ENCODE measurements around the gene RNF157. TPM values are rescaled to one million over a fixed set of nuclear protein-coding genes. Genes with fewer than 3 reads are reported as not detected.

RNF157 gene
- total and polyA plus RNA-seq, 9 of the 15 experiments (the other 6 are each of a cell fraction or from before 2014, with no cell fraction given), result 8.1 to 31.7 (median 20.8) TPM

DNA sequence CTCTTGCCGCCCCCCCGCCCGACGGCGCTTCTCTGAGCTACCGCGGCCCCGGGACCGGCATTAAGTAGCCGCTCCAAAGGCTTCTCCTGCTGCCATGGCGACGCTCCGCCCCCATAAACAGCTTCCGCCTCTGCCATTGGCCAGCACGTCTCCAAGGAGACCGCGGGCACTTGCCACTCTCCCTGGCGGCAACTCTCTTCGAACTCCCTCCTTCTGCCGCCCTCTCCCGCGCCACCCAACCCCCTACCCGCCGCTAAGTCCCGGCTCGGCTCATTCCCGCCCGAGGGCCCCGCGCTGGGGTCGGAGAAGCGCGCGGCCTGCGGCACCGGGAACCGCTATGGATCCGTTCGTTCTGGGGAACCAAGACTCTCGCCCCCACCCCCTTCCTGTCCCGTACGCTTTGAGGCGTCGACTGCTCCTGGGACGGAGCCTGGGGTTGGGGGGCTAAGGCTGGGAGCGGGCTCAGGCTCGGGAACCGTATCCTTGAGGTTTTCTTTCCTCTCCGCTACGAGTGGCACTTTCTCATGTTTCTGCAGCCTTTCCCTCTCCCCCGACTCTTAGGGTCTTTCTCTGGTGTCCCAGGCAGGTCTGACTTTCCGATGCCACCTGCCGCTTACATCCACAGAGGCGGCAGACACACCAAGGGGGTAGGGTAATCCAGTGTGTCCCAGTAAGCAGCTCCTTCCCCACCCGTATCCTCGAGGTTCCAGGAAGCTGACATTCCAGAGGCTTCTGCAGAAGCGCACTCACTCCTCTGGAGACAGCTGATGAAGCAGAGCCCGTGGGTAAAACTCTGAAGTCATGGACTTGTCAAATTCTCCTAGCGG is 98.9 kb downstream of the RNF157 start, which contains the start of gene FOXJ1 (continued):
- TF ChIP-seq KDM2B (CRISPR knock-in tag; IDR thresholded peaks at IDR 0.05) (no peak), NEUROD1 (IDR thresholded peaks at IDR 0.05; ENCODE audit: borderline replicate concordance, low read depth, low read length, partially characterized antibody) (peak; percentile 99), FOXJ3 (CRISPR knock-in tag; IDR thresholded peaks at IDR 0.05) (peak; percentile 93), ZNF165 (CRISPR knock-in tag; IDR thresholded peaks at IDR 0.05; ENCODE audit: borderline replicate concordance) (no peak), JUN (IDR thresholded peaks at IDR 0.05; ENCODE audit: borderline replicate concordance, low read depth, low read length) (no peak), JUN (CRISPR knock-in tag; IDR thresholded peaks at IDR 0.05; ENCODE audit: borderline replicate concordance) (no peak), CBFB (CRISPR knock-in tag; IDR thresholded peaks at IDR 0.05) (no peak), FOXP1 (CRISPR knock-in tag; IDR thresholded peaks at IDR 0.05) (peak; percentile 64), ZNF586 (CRISPR knock-in tag; conservative IDR thresholded peaks at IDR 0.05) (no peak), TGIF2 (CRISPR knock-in tag; IDR thresholded peaks at IDR 0.05) (no peak), FOXA3 (CRISPR knock-in tag; conservative IDR thresholded peaks at IDR 0.05 in 1 of 2, IDR thresholded peaks at IDR 0.05 in 1 of 2) (no peak), TCF7L2 (IDR thresholded peaks at IDR 0.05; ENCODE audit: low read depth, low read length) (no peak), ZNF384 (IDR thresholded peaks at IDR 0.05; ENCODE audit: low read depth, low read length) (no peak), CCNT2 (IDR thresholded peaks at IDR 0.05; ENCODE audit: borderline replicate concordance, extremely low read depth, insufficient read length, low read depth, low read length) (no peak), ETS2 (tag; IDR thresholded peaks at IDR 0.05; ENCODE audit: borderline replicate concordance, poor library complexity, severe bottlenecking) (no peak), HDAC8 (tag; IDR thresholded peaks at IDR 0.05) (no peak), ZNF354B (CRISPR knock-in tag; IDR thresholded peaks at IDR 0.05) (no peak)
- TF ChIP-seq, protein P1, sequence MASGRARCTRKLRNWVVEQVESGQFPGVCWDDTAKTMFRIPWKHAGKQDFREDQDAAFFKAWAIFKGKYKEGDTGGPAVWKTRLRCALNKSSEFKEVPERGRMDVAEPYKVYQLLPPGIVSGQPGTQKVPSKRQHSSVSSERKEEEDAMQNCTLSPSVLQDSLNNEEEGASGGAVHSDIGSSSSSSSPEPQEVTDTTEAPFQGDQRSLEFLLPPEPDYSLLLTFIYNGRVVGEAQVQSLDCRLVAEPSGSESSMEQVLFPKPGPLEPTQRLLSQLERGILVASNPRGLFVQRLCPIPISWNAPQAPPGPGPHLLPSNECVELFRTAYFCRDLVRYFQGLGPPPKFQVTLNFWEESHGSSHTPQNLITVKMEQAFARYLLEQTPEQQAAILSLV (tag; IDR thresholded peaks at IDR 0.05), result no peak
- TF ChIP-seq, protein P2, sequence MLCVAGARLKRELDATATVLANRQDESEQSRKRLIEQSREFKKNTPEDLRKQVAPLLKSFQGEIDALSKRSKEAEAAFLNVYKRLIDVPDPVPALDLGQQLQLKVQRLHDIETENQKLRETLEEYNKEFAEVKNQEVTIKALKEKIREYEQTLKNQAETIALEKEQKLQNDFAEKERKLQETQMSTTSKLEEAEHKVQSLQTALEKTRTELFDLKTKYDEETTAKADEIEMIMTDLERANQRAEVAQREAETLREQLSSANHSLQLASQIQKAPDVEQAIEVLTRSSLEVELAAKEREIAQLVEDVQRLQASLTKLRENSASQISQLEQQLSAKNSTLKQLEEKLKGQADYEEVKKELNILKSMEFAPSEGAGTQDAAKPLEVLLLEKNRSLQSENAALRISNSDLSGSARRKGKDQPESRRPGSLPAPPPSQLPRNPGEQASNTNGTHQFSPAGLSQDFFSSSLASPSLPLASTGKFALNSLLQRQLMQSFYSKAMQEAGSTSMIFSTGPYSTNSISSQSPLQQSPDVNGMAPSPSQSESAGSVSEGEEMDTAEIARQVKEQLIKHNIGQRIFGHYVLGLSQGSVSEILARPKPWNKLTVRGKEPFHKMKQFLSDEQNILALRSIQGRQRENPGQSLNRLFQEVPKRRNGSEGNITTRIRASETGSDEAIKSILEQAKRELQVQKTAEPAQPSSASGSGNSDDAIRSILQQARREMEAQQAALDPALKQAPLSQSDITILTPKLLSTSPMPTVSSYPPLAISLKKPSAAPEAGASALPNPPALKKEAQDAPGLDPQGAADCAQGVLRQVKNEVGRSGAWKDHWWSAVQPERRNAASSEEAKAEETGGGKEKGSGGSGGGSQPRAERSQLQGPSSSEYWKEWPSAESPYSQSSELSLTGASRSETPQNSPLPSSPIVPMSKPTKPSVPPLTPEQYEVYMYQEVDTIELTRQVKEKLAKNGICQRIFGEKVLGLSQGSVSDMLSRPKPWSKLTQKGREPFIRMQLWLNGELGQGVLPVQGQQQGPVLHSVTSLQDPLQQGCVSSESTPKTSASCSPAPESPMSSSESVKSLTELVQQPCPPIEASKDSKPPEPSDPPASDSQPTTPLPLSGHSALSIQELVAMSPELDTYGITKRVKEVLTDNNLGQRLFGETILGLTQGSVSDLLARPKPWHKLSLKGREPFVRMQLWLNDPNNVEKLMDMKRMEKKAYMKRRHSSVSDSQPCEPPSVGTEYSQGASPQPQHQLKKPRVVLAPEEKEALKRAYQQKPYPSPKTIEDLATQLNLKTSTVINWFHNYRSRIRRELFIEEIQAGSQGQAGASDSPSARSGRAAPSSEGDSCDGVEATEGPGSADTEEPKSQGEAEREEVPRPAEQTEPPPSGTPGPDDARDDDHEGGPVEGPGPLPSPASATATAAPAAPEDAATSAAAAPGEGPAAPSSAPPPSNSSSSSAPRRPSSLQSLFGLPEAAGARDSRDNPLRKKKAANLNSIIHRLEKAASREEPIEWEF (CRISPR knock-in tag; IDR thresholded peaks at IDR 0.05), result no peak
